Measurements from ENCODE around the gene OR13C2.
"Not testable (repeated sequence)": the region's sequence is repeated elsewhere in the genome, so short reads cannot be mapped to it uniquely, and the experiment has no call there.

Gene OR13C2, protein sequence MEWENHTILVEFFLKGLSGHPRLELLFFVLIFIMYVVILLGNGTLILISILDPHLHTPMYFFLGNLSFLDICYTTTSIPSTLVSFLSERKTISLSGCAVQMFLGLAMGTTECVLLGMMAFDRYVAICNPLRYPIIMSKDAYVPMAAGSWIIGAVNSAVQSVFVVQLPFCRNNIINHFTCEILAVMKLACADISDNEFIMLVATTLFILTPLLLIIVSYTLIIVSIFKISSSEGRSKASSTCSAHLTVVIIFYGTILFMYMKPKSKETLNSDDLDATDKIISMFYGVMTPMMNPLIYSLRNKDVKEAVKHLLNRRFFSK

DNA sequence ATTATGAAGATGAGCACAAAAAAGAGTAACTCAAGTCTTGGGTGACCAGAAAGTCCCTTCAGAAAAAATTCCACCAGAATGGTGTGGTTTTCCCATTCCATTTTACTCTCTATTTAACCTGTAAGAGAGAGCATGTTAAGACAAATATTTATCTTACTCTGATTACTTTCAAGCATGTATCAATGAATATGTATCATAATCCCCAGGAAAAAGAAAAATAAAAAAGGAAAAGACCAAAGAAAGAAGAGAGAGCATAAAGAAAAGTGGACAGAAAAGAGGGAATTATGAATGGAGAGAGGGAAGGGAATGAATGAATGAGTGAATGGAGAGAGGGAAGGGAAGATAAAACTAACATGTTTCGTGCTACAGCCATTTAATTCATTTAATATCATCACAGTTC, at the start of gene OR13C2:
Gene OR13C2, minus strand, starts transcription at position 101 of the 400 bp plus-strand sequence. Its CDS starts 0 bp downstream, at position 101.
- not testable (repeated sequence) for DNase-seq

DNA sequence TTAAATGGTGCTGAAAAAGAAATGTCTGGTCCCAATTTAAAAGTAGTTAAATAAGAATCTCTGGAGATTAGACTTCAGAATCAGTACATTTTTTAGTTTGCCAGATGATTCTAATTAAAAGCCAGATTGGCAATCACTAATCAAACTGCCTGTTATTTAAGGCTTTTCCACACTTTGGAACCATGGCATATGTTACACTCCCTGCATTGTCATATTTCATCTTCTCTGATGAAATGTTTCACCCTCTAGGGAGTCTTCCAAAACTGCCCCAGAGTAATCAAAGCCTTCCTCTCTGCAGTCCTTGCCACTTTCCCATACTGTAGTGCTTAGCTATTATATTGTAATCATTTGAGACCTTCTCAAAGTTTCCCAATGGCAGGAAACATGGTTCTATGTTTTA, 30.0 kb upstream of the OR13C2 start:
- no peak for DNase-seq

DNA sequence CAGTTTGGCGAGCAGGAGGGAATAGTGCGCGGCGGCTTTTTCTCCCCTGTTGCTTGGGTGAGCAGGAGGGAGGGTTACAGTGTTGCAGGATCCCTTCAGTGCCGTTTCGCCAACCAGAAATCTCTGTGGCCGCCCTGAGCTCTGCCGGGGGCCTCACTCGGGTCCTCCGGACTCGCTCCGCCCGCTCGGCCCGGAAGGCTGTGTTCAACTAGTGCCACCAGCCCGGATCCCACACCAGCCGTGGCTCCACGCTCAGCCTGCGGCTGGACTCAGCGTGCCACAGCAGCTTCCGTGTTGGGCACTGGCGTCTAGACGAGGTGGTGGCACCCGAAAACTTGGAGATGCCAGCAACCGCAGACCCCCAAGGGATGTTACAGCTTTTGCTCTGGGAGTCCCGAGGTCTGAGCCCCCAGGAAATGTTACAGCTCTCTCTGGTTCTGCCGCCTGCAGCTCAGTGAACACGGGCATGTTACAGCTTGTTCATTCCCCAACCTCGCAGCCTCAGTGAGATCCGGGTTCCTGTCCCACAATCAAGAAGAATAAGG, 28.6 kb upstream of the OR13C2 start:
- DNase-seq = no peak

DNA sequence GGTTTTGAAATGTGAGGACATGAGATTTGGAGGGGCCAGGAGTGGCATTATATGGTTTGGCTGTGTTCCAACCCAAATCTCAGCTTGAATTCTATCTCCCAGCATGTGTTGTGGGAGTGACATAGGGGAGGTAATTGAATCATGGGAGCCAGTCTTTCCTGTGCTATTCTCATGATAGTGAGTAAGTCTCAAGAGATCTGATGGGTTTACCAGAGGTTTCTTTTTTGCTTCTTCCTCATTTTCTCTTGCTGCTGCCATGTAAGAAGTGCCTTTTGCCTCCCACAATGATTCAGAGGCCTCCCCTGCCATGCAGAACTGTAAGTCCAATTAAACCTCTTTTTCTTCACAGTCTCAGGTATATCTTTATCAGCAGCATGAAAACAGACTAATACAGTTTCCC, 20.5 kb upstream of the OR13C2 start:
- not testable (repeated sequence) for DNase-seq

DNA sequence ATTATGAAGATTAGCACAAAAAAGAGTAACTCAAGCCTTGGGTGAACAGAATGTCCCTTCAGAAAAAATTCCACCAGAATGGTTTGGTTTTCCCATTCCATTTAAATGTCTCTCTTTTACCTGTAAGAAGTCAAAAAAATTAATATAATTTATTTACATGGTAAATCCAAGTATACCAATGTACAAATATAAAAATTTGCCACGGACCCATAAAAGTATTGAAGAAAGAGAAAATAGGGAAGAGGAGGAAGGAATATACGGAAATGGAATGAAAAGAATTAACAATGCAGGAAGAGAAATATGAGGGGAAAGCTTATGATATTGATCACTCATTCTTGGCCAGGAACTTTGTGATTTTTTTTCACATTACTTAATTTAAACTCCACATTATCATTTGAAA, 12.7 kb upstream of the OR13C2 start, which contains the start of gene OR13C9:
Gene OR13C9, minus strand, starts transcription at position 101 of the 400 bp plus-strand sequence. Its CDS starts 0 bp downstream, at position 101.
- DNase-seq = no peak

DNA sequence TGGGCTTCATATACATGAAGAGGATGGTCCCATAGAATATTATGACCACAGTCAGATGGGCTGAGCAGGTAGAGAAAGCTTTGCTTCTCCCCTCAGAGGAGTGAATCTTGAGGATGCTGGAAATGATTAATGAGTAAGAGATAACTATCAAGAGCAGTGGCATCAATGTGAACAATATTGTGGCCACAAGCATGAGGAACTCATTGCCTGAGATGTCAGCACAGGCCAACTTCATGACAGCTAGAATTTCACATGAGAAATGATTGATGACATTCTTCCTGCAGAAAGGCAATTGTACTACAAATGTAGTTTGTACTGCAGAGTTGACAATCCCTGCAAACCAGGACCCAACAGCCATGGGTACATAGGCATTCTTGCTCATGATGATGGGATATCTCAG, 12.0 kb upstream of the OR13C2 start:
- DNase-seq = no peak

DNA sequence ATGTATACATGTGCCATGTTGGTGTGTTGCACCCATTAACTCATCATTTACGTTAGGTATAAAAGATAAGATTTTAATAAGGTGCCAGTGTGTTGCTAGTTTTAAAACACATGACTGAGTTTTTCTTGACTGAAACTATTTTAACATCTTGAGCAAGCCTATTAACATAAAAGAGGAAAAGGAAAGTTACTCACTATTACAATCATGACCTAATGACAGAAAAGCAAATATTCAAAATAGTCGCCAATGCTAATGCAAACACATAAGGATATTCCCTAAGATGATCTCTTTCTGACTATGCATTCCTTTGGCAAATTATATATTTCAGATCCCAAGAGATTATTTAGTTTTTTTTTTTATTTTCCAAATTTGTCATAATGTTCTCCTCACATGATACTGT, 5.8 kb upstream of the OR13C2 start:
- no peak for DNase-seq

DNA sequence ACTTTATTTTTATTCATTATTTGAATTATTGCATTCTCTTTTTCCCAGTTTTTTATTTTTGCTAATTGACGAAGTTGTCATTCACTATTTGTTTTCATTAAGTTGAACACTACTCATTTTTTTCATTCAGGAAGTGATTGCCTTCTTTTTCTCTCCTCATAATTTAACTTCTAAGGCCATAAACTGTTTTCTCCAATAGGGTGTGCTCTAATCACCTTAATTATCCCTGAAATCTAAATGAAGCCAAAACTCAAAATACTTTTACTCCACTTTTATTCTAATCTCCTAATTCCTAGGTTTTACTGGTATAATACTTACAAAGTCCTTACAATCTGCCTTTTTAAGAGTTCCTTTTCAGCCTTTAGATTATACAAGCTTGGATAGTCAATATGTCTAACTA, 2.9 kb upstream of the OR13C2 start:
- DNase-seq = no peak

DNA sequence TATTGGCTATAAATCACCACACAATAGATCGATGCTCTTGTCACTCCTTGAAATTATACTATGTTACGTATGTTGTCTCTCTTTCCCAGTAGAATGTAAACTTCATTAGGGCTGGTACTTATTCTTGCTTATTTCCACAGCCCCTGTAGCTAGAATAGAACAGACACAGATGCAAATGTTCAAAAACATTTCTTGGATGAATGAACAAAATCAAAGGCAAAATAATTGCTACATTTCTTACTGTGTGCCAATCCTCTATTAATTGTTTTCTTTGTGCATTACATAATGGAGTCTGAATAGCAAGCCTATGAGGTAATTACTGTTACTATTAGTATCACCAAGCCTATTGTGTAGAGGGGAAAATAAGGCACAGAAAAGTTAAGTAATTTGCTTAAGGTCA, 725 bp upstream of the OR13C2 start:
- no peak for DNase-seq

DNA sequence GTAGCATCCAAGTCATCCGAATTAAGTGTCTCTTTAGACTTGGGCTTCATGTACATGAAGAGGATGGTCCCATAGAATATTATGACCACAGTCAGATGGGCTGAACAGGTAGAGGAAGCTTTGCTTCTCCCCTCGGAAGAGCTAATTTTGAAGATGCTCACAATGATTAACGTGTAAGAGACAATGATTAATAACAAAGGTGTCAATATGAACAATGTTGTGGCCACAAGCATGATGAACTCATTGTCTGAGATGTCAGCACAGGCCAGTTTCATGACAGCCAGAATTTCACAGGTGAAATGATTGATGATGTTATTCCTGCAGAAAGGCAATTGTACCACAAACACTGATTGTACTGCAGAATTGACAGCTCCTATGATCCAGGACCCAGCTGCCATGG, 626 bp downstream of the OR13C2 start:
- DNase-seq = no peak

DNA sequence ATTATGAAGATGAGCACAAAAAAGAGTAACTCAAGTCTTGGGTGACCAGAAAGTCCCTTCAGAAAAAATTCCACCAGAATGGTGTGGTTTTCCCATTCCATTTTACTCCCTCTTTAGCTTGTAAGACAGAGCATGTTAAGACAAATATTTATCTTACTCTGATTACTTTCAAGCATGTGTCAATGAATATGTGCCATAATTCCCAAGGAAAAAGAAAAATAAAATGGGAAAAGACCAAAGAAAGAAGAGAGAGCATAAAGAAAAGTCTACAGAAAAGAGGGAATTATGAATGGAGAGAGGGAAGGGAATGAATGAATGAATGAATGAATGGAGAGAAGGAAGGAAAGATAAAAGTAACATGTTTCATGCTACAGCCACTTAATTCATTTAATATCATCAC, 6.1 kb downstream of the OR13C2 start, which contains the start of gene OR13C5:
Gene OR13C5, minus strand, starts transcription at position 101 of the 400 bp plus-strand sequence. Its CDS starts 0 bp downstream, at position 101.
- DNase-seq = not testable (repeated sequence)

DNA sequence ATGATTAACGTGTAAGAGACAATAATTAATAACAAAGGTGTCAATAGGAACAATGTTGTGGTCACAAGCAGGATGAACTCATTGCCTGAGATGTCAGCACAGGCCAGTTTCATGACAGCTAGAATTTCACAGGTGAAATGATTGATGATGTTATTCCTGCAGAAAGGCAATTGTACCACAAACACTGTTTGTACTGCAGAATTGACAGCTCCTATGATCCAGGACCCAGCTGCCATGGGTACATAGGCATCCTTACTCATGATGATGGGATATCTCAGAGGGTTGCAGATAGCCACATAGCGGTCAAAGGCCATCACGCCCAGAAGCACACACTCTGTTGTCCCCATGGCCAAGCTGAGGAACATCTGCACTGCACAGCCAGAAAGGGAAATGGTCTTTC, 6.7 kb downstream of the OR13C2 start:
- not testable (repeated sequence) for DNase-seq

DNA sequence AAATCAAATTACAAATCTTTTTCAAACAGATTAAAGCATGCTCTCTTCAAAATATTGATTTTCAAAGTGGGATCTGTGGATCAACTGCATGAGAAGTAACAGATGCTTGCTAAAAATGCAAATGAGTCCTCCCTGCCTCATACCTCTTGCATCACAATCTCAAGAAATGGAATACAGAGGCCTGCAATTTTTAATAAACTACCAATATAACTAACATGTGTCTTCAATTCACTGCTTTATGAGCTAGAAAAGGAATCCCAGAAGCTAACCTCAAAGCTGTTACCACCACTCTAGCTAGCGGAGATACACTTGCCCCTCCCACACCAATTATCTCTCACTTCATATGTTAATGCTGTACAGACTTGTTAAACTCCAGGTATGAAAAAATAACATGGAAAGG, 15.8 kb downstream of the OR13C2 start:
- no peak for DNase-seq

DNA sequence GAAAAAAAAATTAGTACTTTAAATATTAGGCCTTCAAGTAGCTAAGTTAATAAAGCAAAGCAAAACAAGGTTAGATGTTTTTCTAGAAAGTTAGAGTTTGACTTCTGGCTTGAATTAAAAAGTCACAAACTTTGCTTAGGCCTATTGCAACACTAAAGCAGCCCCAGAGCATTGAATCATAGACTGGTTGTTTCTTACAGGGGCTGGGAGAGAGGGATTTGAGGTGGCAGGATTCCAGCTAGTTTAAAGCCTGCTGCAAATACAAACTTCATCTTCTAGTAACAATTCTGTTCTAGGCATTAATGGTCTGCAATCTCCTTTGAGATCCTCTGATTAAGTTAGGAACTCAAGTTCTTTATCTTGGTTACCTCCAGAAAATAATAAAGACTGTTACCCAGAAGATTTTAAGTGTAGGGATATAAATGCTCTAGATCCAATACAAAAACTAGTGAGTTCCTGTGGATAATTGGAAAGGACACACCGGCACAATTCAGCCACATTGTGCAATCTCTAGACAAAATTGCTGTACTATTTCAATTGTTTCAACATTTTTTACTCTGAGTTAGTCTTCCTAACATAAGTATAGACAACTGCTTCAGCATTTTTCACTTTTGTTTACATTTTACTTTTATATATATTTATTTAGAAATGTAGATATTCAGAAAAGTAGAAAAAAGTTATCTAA, 18.8 kb downstream of the OR13C2 start:
- DNase-seq = no peak

DNA sequence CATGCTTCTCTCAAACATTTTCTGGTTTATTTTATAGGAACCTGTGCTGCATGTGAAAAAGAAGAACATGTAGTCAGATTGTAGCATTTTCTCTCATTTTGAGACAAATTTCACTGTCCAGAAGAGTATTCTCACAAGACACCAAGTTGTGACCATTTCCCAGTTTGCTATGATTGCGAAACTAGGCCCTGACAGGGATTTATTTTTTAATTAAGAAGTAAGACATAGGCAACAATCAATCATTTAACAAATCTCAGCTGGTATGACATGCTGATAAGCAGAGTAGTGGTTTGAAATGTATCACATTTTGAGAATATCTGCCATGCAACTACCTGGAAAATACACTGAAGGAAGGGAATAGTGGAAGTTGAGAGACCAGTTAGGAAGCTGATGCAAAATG, 24.9 kb downstream of the OR13C2 start:
- no peak for DNase-seq

DNA sequence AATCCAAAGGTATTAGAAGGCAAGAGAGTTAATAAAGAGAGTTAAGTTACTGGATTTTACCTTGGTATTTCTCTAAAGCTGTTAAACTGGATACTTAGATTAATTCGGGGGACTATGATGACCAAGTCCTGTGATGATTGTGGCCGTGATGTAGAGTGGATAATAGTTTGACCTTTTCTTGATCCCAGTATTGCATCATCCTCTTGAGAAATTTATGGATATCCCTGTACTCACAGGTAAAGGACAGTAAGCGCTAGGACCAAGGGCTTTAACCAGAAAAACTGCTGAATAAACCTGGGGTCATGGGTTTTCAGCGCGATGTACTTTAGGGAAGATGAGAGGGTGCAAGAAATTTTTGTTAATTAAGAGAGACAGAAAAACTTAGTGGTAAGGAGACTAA, 28.2 kb downstream of the OR13C2 start:
- no peak for DNase-seq

DNA sequence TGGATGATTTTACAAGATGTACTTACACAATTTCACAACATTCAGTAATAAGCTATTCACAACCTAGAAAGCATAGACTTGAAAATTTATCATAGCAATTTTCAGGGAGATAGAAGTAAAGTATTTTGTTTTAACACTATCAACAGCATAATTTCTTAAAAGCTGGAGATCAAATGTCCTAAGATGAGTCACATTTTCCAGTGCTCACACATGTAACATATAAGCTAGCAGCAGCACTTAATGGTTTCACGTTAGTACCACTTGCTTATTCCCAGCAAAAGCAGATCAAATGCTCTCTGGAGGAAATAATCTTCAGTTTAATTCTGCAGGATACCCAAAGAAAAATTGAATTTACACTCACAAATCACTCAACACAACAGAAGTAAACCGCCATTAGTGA, 30.0 kb downstream of the OR13C2 start:
- no peak for DNase-seq

DNA sequence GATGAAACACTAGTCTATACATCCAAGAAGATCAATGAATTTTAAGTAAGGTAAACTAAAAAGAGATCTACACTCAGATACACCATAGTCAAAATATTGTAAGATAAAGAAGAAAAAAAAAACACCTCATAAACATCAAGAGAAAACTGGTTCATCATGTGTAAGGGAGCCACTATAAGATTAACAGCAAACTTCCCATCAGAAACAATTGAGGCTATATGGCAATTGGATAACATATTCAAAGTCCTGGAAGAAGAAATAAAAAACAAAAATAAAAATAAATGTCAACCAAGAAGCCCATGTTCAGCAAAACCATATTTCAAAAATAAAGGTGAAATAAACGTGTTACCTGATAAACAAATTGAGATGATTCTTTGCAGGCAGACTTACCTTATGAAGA, 32.8 kb downstream of the OR13C2 start:
- DNase-seq = no peak

DNA sequence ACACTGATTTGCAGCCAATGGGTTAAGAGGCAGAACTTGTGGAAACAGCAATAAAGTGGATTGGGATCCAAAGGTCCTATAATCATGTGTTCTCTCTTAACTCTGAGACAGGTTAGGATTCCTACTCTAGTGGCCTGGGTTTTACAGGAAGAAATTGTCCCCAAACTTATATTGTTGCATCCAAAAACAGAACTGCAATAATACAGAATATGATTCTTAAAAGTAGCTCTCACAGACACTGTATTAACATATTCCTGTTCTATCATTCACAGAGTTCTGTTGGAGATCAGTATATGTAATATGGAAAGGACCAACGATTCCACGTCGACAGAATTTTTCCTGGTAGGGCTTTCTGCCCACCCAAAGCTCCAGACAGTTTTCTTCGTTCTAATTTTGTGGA, 36.6 kb downstream of the OR13C2 start, which contains the start of gene OR13C8:
Gene OR13C8, plus strand, starts transcription at position 301 of the 400 bp plus-strand sequence. Its CDS starts 0 bp downstream, at position 301.
- no peak for DNase-seq

DNA sequence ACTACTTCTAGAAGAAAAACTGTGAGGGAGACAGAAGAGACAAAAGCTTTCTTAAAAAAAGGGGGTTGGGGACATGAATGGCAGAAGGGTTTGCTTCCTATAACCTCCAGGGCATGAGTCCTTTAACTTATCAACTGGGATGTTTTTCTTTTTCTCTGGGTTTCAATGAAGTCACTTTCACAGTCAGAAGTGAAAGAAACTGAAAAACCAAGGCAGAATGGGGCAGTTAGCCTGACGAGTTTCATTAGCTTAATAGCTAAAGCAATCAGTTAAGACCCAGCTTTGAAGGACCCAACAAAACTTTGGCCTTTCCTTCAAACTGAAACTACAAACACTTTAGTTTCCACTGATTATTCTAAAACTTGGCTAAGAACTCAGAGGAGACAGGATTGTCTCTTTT, 41.1 kb downstream of the OR13C2 start:
- no peak for DNase-seq

DNA sequence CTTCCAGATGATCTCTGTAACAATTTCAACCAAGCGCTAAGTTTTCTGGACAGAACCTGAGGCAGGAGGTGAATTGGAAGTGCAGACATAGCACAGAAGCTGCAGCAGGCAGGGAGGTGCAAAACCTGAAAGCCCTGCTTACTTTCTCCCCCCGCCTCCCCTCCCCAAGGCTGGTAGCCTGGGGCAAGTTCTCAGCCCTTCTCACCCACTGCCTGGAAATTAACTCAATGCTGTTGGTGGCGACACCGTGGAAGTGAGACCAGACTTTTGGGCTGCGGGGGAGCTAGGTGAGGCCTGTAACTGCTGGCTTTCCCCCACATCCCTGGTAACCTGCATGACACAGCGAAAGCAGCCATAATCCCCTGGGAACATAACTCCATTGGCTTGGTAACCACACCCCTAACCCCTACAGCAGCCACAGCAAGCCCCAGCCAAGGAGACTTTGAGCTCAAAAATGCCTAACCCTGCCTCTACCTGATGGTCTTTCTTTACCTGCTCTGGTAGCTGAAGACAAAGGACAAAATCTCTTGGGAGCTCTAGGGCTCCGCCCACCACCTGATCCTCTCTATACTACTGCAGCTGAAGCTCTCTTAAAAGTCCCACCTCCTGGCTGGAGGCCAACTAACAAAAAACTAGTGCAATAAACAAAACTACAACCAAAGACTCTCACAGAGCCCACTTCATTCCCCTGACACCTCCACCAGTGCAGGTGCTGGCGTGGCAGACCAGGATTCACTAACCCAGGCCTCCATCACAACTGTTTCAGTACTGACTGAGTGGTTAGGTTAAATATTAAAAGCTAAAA, 48.4 kb downstream of the OR13C2 start:
- DNase-seq = no peak

DNA sequence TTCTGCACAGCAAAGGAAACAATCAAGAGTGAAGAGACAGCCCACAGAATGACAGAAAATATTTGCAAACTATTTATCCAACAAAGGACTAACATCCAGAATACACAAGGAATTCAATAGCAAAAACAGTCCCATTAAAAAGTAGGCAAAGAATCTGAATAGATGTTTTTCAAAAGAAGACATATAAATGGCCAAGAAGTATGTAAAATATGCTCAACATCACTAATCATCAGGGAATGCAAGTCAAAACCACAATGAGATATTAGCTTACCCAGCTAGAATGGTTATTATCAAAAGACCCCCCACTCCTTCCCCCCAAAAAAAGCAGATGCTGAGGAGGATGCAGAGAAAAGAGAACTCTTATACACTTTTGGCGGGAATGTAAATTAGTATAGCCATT, 49.9 kb downstream of the OR13C2 start:
- DNase-seq = no peak
